NB4 (cell line): Measurements from ENCODE around the gene C10orf95.

ENCODE experiments used
- CTCF ChIP-seq: IDR thresholded peaks from one replicate; pipeline ENCODE4 v1.5.1; 2012; ENCODE audit warnings: low read depth, low read length
- MAX ChIP-seq: IDR thresholded peaks from 2 replicates; pipeline ENCODE4 v1.6.1; 2011; ENCODE audit warnings: low read depth, low read length
- POLR2A ChIP-seq: IDR thresholded peaks from 2 replicates; pipeline ENCODE4 v1.6.1; 2011; ENCODE audit warnings: mild to moderate bottlenecking; ENCODE audit not compliant: insufficient read length; ENCODE audit errors: extremely low read depth

- TF ChIP-seq CTCF (peak; percentile 3), POLR2A (no peak), MAX (no peak)
Observed at GRCh38 chr10:102419269-102420180, 31.8 kb downstream of the C10orf95 start.
